SU-DHL-6 (cell line): Measurements from ENCODE around the gene EOMES.

Experiments
- H2AFZ ChIP-seq: fragments of 200-600 bp; sonication (generic); 2 replicates; pipeline ENCODE4 v1.6.1; 2014; ENCODE audit warnings: low read depth, mild to moderate bottlenecking, moderate library complexity, mixed read lengths, antibody characterized with exemption, low read length; ENCODE audit not compliant: severe bottlenecking
- H3F3A ChIP-seq: fragments of 200-600 bp; shearing (Covaris generic); 2 replicates; pipeline ENCODE4 v1.6.0; 2016; ENCODE audit warnings: antibody characterized with exemption, mild to moderate bottlenecking; ENCODE audit not compliant: insufficient read depth
- H3K27ac ChIP-seq: fragments of 200-600 bp; sonication (generic); 2 replicates; pipeline ENCODE4 v1.5.1; 2016; ENCODE audit warnings: low read depth, mild to moderate bottlenecking, low read length, moderate library complexity, mixed read lengths
- H3K27me3 ChIP-seq: fragments of 200-600 bp; sonication (generic), shearing (Covaris generic); 2 replicates; pipeline ENCODE4 v1.6.0; 2014; ENCODE audit warnings: mild to moderate bottlenecking, low read length
- H3K36me3 ChIP-seq: fragments of 200-600 bp; sonication (generic); 2 replicates; pipeline ENCODE4 v1.6.1; 2014; ENCODE audit warnings: mild to moderate bottlenecking, low read length, mixed read lengths
- H3K4me2 ChIP-seq: fragments of 300-600, 200-600 bp; shearing (Covaris generic), sonication (generic); 2 replicates; pipeline ENCODE4 v1.6.0; 2014; ENCODE audit warnings: low read length, low read depth, mild to moderate bottlenecking; ENCODE audit not compliant: poor library complexity, severe bottlenecking
- H3K4me3 ChIP-seq: fragments of 200-600 bp; sonication (generic); 2 replicates; pipeline ENCODE4 v1.5.1; 2014; ENCODE audit warnings: antibody characterized with exemption, low read length, mild to moderate bottlenecking, mixed read lengths; ENCODE audit not compliant: insufficient read depth, poor library complexity, severe bottlenecking
- H3K79me2 ChIP-seq: fragments of 200-600 bp; sonication (generic); 2 replicates; pipeline ENCODE4 v1.6.1; 2014; ENCODE audit warnings: mild to moderate bottlenecking, low read length, moderate library complexity; ENCODE audit not compliant: insufficient read depth
- H3K9ac ChIP-seq: fragments of 200-600 bp; sonication (generic); 2 replicates; pipeline ENCODE4 v1.7.0; 2014; ENCODE audit warnings: mild to moderate bottlenecking, low read length
- H3K9me2 ChIP-seq: fragments of 200-600 bp; sonication (generic); replicated peaks from 2 replicates; pipeline ENCODE4 v1.6.1; 2014; ENCODE audit warnings: low read length; ENCODE audit not compliant: insufficient read depth
- H3K9me3 ChIP-seq: fragments of 200-600 bp; sonication (generic); 2 replicates; pipeline ENCODE4 v1.6.1; 2014; ENCODE audit warnings: low read length, mixed read lengths; ENCODE audit not compliant: insufficient read depth
- H4K20me1 ChIP-seq: fragments of 200-600 bp; sonication (generic); 2 replicates; pipeline ENCODE4 v1.6.1; 2014; ENCODE audit warnings: low read depth, mild to moderate bottlenecking, antibody characterized with exemption, low read length, moderate library complexity, mixed read lengths
- EZH2phosphoT487 ChIP-seq: fragments of 200-600 bp; sonication (generic), shearing (Covaris generic); conservative IDR thresholded peaks from 2 replicates; pipeline ENCODE4 v1.6.1; 2018; ENCODE audit warnings: mild to moderate bottlenecking, antibody characterized with exemption, low read length, moderate library complexity, mixed read lengths
- TF ChIP-seq, protein P1 (sequence below): fragments of 200-600 bp; sonication (generic); IDR thresholded peaks from one replicate; pipeline ENCODE4 v1.5.1; 2017; ENCODE audit warnings: antibody characterized with exemption, mild to moderate bottlenecking, low read length, moderate library complexity; ENCODE audit not compliant: insufficient read depth, poor library complexity, severe bottlenecking

Gene EOMES

DNA sequence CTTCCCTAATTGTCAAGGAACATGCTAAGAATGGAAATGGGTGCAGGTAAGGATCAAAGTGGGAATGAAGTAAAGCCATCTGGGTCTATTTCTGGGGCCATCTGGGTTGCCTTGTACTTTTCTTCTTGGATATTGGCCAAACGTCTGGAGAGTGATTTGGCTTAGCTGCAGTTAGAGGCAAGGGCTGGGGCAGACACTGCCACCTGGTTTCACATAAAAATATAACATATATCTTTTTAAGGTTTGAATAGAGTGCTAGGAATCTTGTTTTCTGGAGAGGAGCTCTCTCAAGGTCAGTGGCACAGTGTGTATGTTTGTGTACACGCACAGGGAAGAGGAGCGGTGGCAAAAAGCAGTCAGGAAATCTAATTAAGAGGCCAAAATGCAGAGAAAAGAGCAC lies 24.7 kb upstream of the EOMES start:
- H3K36me3 ChIP-seq = no peaks in the 10 kb centered on the region

DNA sequence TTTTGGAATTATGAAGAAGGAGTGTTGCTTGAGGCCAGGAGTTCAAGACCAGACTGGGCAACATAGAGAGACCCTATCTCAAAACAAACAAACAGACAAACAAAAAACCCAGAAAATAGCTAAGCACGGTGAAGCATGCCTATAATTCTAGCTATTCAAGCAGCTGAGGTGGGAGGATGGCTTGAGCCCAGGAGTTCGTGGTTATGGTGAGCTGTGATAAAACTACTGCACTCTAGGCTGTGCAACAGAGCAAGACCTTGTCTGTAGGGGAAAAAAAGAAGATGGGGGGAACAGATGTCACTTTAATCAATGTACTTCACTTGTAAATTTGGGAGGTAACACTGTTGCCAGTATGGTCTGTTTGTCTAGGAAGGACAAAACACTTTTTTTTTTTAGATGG lies 18.7 kb upstream of the EOMES start:
- no peak overlapping the region for H3K4me2 ChIP-seq
- no peak overlapping the region for H2AFZ ChIP-seq
- H3F3A ChIP-seq = no peaks in the 10 kb centered on the region

More for the DNA sequence above, 24.7 kb upstream of the EOMES start:
- no peaks in the 10 kb centered on the region for H3F3A ChIP-seq
- H3K4me3 ChIP-seq = no peak overlapping the region
- H3K4me2 ChIP-seq = no peak overlapping the region
- H4K20me1 ChIP-seq = no peaks in the 10 kb centered on the region
- H3K27ac ChIP-seq = no peak overlapping the region
- no peaks in the 10 kb centered on the region for H3K9me3 ChIP-seq
- no peaks in the 10 kb centered on the region for H3K27me3 ChIP-seq
- H3K79me2 ChIP-seq = no peaks in the 10 kb centered on the region
- no peak for TF ChIP-seq EZH2phosphoT487
- TF ChIP-seq, protein P1, sequence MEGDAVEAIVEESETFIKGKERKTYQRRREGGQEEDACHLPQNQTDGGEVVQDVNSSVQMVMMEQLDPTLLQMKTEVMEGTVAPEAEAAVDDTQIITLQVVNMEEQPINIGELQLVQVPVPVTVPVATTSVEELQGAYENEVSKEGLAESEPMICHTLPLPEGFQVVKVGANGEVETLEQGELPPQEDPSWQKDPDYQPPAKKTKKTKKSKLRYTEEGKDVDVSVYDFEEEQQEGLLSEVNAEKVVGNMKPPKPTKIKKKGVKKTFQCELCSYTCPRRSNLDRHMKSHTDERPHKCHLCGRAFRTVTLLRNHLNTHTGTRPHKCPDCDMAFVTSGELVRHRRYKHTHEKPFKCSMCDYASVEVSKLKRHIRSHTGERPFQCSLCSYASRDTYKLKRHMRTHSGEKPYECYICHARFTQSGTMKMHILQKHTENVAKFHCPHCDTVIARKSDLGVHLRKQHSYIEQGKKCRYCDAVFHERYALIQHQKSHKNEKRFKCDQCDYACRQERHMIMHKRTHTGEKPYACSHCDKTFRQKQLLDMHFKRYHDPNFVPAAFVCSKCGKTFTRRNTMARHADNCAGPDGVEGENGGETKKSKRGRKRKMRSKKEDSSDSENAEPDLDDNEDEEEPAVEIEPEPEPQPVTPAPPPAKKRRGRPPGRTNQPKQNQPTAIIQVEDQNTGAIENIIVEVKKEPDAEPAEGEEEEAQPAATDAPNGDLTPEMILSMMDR = no peak
- H2AFZ ChIP-seq = no peak overlapping the region
- H3K9ac ChIP-seq = no peak overlapping the region
- H3K9me2 ChIP-seq = no peaks in the 10 kb centered on the region

DNA sequence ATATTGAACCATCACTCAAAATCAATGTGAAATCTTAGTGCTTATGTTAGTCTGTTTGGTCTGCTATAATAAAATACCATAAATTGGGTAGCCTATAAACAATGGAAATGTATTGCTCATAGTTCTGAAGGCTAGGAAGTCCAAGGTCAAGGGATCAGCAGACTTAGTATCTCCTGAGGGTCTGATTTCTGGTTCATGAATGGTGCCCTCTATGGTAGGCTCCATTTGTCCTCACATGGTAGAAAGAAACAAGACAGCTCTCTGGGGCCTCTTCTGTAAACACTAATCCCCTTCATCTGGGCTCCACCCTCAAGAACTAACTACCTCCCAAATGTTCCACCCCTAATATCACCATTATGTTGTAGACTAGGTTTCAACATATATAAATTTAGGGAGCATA lies 15.0 kb upstream of the EOMES start:
- Histone ChIP-seq H4K20me1 (0 out of 2 replicates have a peak, but pooled peaks cover 2% of the 10 kb centered on the region), H2AFZ (no peak overlapping the region), H3K4me2 (no peak overlapping the region), H3K36me3 (no peaks in the 10 kb centered on the region), H3K27ac (no peak overlapping the region), H3K27me3 (no peaks in the 10 kb centered on the region), H3K9me2 (no peaks in the 10 kb centered on the region), H3K4me3 (no peak overlapping the region), H3F3A (no peaks in the 10 kb centered on the region), H3K9me3 (no peaks in the 10 kb centered on the region), H3K79me2 (no peaks in the 10 kb centered on the region), H3K9ac (no peak overlapping the region)
- TF ChIP-seq, protein P1 = no peak
- no peak for TF ChIP-seq EZH2phosphoT487

More for the DNA sequence above, 18.7 kb upstream of the EOMES start:
- Histone ChIP-seq H3K4me3 (no peak overlapping the region), H3K36me3 (no peaks in the 10 kb centered on the region), H3K9ac (no peak overlapping the region), H3K27me3 (no peaks in the 10 kb centered on the region), H4K20me1 (no peaks in the 10 kb centered on the region), H3K79me2 (no peaks in the 10 kb centered on the region), H3K9me3 (no peaks in the 10 kb centered on the region), H3K9me2 (no peaks in the 10 kb centered on the region), H3K27ac (no peak overlapping the region)
- TF ChIP-seq, protein P1 = no peak
- no peak for TF ChIP-seq EZH2phosphoT487
